Karpas-422 (cell line): ENCODE measurements around the gene FICD. TPM values are rescaled to one million over a fixed set of nuclear protein-coding genes. Genes with fewer than 3 reads are reported as not detected.
A peak's percentile ranks its signal among the peaks of the same experiment; 100 is the strongest.

Experiments
- DNase-seq: peaks from one replicate; pipeline ENCODE4 v3.0.0-alpha.2; 2015
- H2AFZ ChIP-seq: fragments of 200-600 bp; sonication (generic); 2 replicates; pipeline ENCODE4 v1.6.1; 2014; ENCODE audit warnings: antibody characterized with exemption, low read length, mixed read lengths
- H3K27ac ChIP-seq: fragments of 200-600 bp; sonication (generic); 2 replicates; pipeline ENCODE4 v1.5.1; 2014; ENCODE audit warnings: mild to moderate bottlenecking, low read length, moderate library complexity
- H3K27me3 ChIP-seq: fragments of 200-600 bp; sonication (generic); 2 replicates; pipeline ENCODE4 v1.6.1; 2014; ENCODE audit warnings: low read length, mixed read lengths
- H3K36me3 ChIP-seq: fragments of 200-600 bp; sonication (generic); 2 replicates; pipeline ENCODE4 v1.6.1; 2014; ENCODE audit warnings: low read length, mixed read lengths; ENCODE audit not compliant: insufficient read depth
- H3K4me1 ChIP-seq: fragments of 200-600 bp; sonication (generic); 2 replicates; pipeline ENCODE4 v1.6.1; 2014; ENCODE audit warnings: mild to moderate bottlenecking, low read length, mixed read lengths
- H3K4me2 ChIP-seq: fragments of 200-600 bp; sonication (generic); 2 replicates; pipeline ENCODE4 v1.6.1; 2014; ENCODE audit warnings: low read length, low read depth, mild to moderate bottlenecking; ENCODE audit not compliant: poor library complexity, severe bottlenecking
- H3K4me3 ChIP-seq: fragments of 200-600 bp; sonication (generic); 2 replicates; pipeline ENCODE4 v1.5.1; 2014; ENCODE audit warnings: mild to moderate bottlenecking, antibody characterized with exemption, low read length, mixed read lengths
- H3K79me2 ChIP-seq: fragments of 200-600 bp; sonication (generic); 2 replicates; pipeline ENCODE4 v1.6.1; 2014; ENCODE audit warnings: mild to moderate bottlenecking, low read length, mixed read lengths
- H3K9ac ChIP-seq: fragments of 200-600 bp; sonication (generic); 2 replicates; pipeline ENCODE4 v1.6.0; 2014; ENCODE audit warnings: low read length
- H3K9me2 ChIP-seq: fragments of 200-600 bp; sonication (generic), shearing (Covaris generic); replicated peaks from 2 replicates; pipeline ENCODE4 v1.6.0; 2014; ENCODE audit warnings: mild to moderate bottlenecking, low read length, moderate library complexity; ENCODE audit not compliant: insufficient read depth
- H3K9me3 ChIP-seq: fragments of 300-700, 200-600 bp; sonication (generic); 2 replicates; pipeline ENCODE4 v1.6.1; 2014; ENCODE audit warnings: low read length, mixed read lengths
- H4K20me1 ChIP-seq: fragments of 200-600 bp; sonication (generic); 2 replicates; pipeline ENCODE4 v1.6.1; 2014; ENCODE audit warnings: mild to moderate bottlenecking, antibody characterized with exemption, low read length, low read depth; ENCODE audit not compliant: insufficient read depth
- total RNA-seq: library from RNA; depleted of rRNA; stranded (reverse); fragments of >200 nt; shearing (Covaris generic); gene quantifications from 2 replicates; pipeline ENCODE4 v1.2.3, GENCODE V29; 2014; ENCODE audit warnings: low replicate concordance

The FICD gene
- total RNA-seq, 1 experiment from 2014 or later, result 4.0 TPM

GRCh38 chr12:108562348-108563135, 47.5 kb downstream of the FICD start, which contains the start of gene ISCU:
ISCU (plus strand) TSS chr12:108562596; CDS start chr12:108562623, 27 bp downstream.
- H3K79me2 ChIP-seq, result peaks cover 53% of the 10 kb centered on the region
- peaks cover 24% of the 10 kb centered on the region; the same call in 1 of the 2 replicates for H3K36me3 ChIP-seq

GRCh38 chr12:108563136-108563803, 48.2 kb downstream of the FICD start:
- H2AFZ ChIP-seq, result 0 out of 2 replicates have a peak overlapping the region, but pooled peaks have one; percentile 46
- H3K4me3 ChIP-seq, result peak overlapping the region; percentile 95
- peak overlapping the region; percentile 99 for H3K4me2 ChIP-seq

More at GRCh38 chr12:108562348-108563135, 47.5 kb downstream of the FICD start, which contains the start of gene ISCU:
- Histone ChIP-seq H3K4me1 (peaks cover 56% of the 10 kb centered on the region), H3K9ac (peak within 1 kb of the TSS; percentile 94), H4K20me1 (peaks cover 4% of the 10 kb centered on the region; the same call in 1 of the 2 replicates), H3K27me3 (no peaks in the 10 kb centered on the region), H3K4me2 (peak within 1 kb of the TSS; percentile 99), H3K9me2 (no peaks in the 10 kb centered on the region), H3K27ac (peak within 1 kb of the TSS; percentile 83), H2AFZ (peak within 1 kb of the TSS; percentile 91), H3K9me3 (no peaks in the 10 kb centered on the region), H3K4me3 (peak within 1 kb of the TSS; percentile 95)
- peak; percentile 99 for DNase-seq

GRCh38 chr12:108563804-108564151, 48.7 kb downstream of the FICD start:
- no peaks in the 10 kb centered on the region for H3K27me3 ChIP-seq
- no peaks in the 10 kb centered on the region for H3K9me2 ChIP-seq
- no peak for DNase-seq
- peak overlapping the region; percentile 95 for H3K4me3 ChIP-seq
- no peaks in the 10 kb centered on the region for H3K9me3 ChIP-seq
- peaks cover 32% of the 10 kb centered on the region for H3K36me3 ChIP-seq
- no peak overlapping the region for H3K27ac ChIP-seq
- H3K4me1 ChIP-seq, result peaks cover 51% of the 10 kb centered on the region
- no peaks in the 10 kb centered on the region for H4K20me1 ChIP-seq
- peaks cover 41% of the 10 kb centered on the region for H3K79me2 ChIP-seq
- H2AFZ ChIP-seq, result no peak overlapping the region
- peak overlapping the region; percentile 87 for H3K9ac ChIP-seq
- peak overlapping the region; percentile 99 for H3K4me2 ChIP-seq

More at GRCh38 chr12:108563136-108563803, 48.2 kb downstream of the FICD start:
- Histone ChIP-seq H3K27ac (peak overlapping the region; percentile 59), H3K27me3 (no peaks in the 10 kb centered on the region), H3K9ac (peak overlapping the region; percentile 87), H3K36me3 (peaks cover 29% of the 10 kb centered on the region), H3K4me1 (peaks cover 54% of the 10 kb centered on the region), H3K9me2 (no peaks in the 10 kb centered on the region), H3K79me2 (peaks cover 46% of the 10 kb centered on the region), H4K20me1 (peaks cover 3% of the 10 kb centered on the region; the same call in 1 of the 2 replicates), H3K9me3 (no peaks in the 10 kb centered on the region)
- peak; percentile 92 for DNase-seq

- Histone ChIP-seq H3K4me2 (no peak overlapping the region), H3K79me2 (peaks cover 32% of the 10 kb centered on the region)
Measured at GRCh38 chr12:108564724-108565123, 49.6 kb downstream of the FICD start.

DNA sequence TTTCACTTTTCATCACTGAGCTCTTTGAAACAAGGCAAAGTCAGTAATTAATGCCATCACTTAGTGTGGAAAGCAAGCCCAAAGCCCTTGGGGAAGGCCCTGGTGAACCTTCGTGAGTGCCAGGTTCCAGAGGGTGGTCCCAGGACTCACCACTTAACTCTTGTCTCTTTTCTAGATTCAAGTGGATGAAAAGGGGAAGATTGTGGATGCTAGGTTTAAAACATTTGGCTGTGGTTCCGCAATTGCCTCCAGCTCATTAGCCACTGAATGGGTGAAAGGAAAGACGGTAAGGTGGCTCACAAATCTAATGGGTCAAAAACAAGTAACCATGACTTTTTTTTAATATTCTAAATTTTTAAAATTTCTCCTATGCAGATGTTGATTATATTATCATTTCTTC, 50.1 kb downstream of the FICD start:
- no peaks in the 10 kb centered on the region for H3K9me3 ChIP-seq
- H3K36me3 ChIP-seq, result peaks cover 32% of the 10 kb centered on the region
- no peak overlapping the region for H2AFZ ChIP-seq
- no peak overlapping the region for H3K4me3 ChIP-seq
- peak overlapping the region; percentile 30 for H3K4me2 ChIP-seq
- no peaks in the 10 kb centered on the region for H4K20me1 ChIP-seq
- no peak for DNase-seq
- no peak overlapping the region for H3K27ac ChIP-seq
- no peaks in the 10 kb centered on the region for H3K9me2 ChIP-seq
- no peaks in the 10 kb centered on the region for H3K27me3 ChIP-seq
- peaks cover 28% of the 10 kb centered on the region for H3K79me2 ChIP-seq
- H3K4me1 ChIP-seq, result peaks cover 45% of the 10 kb centered on the region
- no peak overlapping the region for H3K9ac ChIP-seq

More at GRCh38 chr12:108564724-108565123, 49.6 kb downstream of the FICD start:
- no peaks in the 10 kb centered on the region for H4K20me1 ChIP-seq
- H3K36me3 ChIP-seq, result peaks cover 32% of the 10 kb centered on the region
- H3K27ac ChIP-seq, result no peak overlapping the region
- no peak overlapping the region for H2AFZ ChIP-seq
- H3K9me3 ChIP-seq, result no peaks in the 10 kb centered on the region
- DNase-seq, result no peak
- peaks cover 45% of the 10 kb centered on the region for H3K4me1 ChIP-seq
- H3K27me3 ChIP-seq, result no peaks in the 10 kb centered on the region
- H3K4me3 ChIP-seq, result no peak overlapping the region
- no peak overlapping the region for H3K9ac ChIP-seq
- no peaks in the 10 kb centered on the region for H3K9me2 ChIP-seq

DNA sequence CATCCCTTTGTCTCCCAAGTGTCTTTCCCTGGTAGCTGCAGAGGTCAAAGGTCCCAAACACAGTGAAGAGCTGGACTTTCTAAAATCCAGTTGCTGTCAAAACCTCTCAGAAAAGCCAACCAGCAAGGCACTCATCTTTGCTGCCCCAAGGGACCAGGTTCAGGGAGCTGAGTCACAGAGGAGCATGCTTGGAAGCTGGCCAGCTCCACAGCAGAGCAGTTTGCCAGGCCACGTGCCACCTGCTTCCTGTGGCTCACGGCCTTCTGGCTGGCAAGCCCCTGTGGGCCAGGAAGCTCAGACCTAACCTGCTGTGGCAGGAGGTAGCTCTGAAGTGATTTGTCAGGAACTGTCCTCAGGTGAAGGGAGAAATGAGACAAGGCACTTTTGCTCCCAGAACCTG, 50.9 kb downstream of the FICD start:
- H3K9ac ChIP-seq, result peak overlapping the region; percentile 39; the same call in 1 of the 2 replicates

GRCh38 chr12:108566452-108566851, 51.4 kb downstream of the FICD start:
- Histone ChIP-seq H3K27me3 (no peaks in the 10 kb centered on the region), H3K4me3 (no peak overlapping the region), H3K9ac (0 out of 2 replicates have a peak overlapping the region, but pooled peaks have one; percentile 39), H3K9me2 (no peaks in the 10 kb centered on the region), H3K4me1 (peaks cover 48% of the 10 kb centered on the region), H3K9me3 (no peaks in the 10 kb centered on the region), H3K4me2 (no peak overlapping the region), H4K20me1 (no peaks in the 10 kb centered on the region), H3K36me3 (peaks cover 32% of the 10 kb centered on the region), H2AFZ (no peak overlapping the region), H3K79me2 (peaks cover 19% of the 10 kb centered on the region), H3K27ac (0 out of 2 replicates have a peak overlapping the region, but pooled peaks have one; percentile 14)
- DNase-seq, result no peak

More for the DNA sequence above, 50.9 kb downstream of the FICD start:
- Histone ChIP-seq H3K4me2 (peak overlapping the region; percentile 30), H3K9me3 (no peaks in the 10 kb centered on the region), H3K79me2 (peaks cover 19% of the 10 kb centered on the region), H3K9me2 (no peaks in the 10 kb centered on the region), H4K20me1 (no peaks in the 10 kb centered on the region), H2AFZ (no peak overlapping the region), H3K4me3 (no peak overlapping the region), H3K27me3 (no peaks in the 10 kb centered on the region), H3K27ac (peak overlapping the region; percentile 14; the same call in 1 of the 2 replicates), H3K4me1 (peaks cover 49% of the 10 kb centered on the region), H3K36me3 (peaks cover 32% of the 10 kb centered on the region)
- peak; percentile 78 for DNase-seq
